GM23338 (cell line): Measurements from ENCODE around the gene PHLPP2. TPM values are rescaled to one million over a fixed set of nuclear protein-coding genes. Genes with fewer than 3 reads are reported as not detected.
A peak's percentile ranks its signal among the peaks of the same experiment; 100 is the strongest.

Source experiments
- ATAC-seq: fragments of 200-7000 bp; cut with Tn5 transposase; 3 replicates; pipeline ENCODE4 v1.9.1; 2020
- DNase-seq: peaks from one replicate; pipeline ENCODE4 v3.0.0-alpha.2; 2015; ENCODE audit warnings: low spot score
- H2AFZ ChIP-seq: fragments of 200-600 bp; sonication (generic); 2 replicates; pipeline ENCODE4 v1.8.0; 2016; ENCODE audit warnings: antibody characterized with exemption, mild to moderate bottlenecking, moderate library complexity
- H3F3A ChIP-seq: fragments of 200-600 bp; sonication (generic); replicated peaks from 2 replicates; pipeline ENCODE4 v1.8.0; 2017; ENCODE audit warnings: antibody characterized with exemption, mixed run types, low read depth
- H3K27ac ChIP-seq: fragments of 200-600 bp; sonication (generic); 2 replicates; pipeline ENCODE4 v1.6.1; 2016; ENCODE audit warnings: low read depth
- H3K27me3 ChIP-seq: fragments of 200-600 bp; sonication (generic); 2 replicates; pipeline ENCODE4 v1.8.0; 2016; ENCODE audit warnings: mild to moderate bottlenecking, mixed run types, moderate library complexity; ENCODE audit not compliant: insufficient read depth
- H3K36me3 ChIP-seq: fragments of 200-600 bp; sonication (generic); 2 replicates; pipeline ENCODE4 v1.8.0; 2016; ENCODE audit warnings: mild to moderate bottlenecking; ENCODE audit not compliant: insufficient read depth
- H3K4me1 ChIP-seq: fragments of 200-600 bp; sonication (generic); 2 replicates; pipeline ENCODE4 v1.8.0; 2016; ENCODE audit warnings: mild to moderate bottlenecking, moderate library complexity; ENCODE audit not compliant: insufficient read depth
- H3K4me2 ChIP-seq: fragments of 200-600 bp; sonication (generic); 2 replicates; pipeline ENCODE4 v1.7.1; 2017; ENCODE audit warnings: mixed run types
- H3K4me3 ChIP-seq: fragments of 200-600 bp; sonication (generic); 2 replicates; pipeline ENCODE4 v1.6.1; 2016; ENCODE audit warnings: mixed run types
- H3K79me2 ChIP-seq: fragments of 200-600 bp; sonication (generic); replicated peaks from 2 replicates; pipeline ENCODE4 v1.8.0; 2017; ENCODE audit warnings: mild to moderate bottlenecking; ENCODE audit not compliant: insufficient read depth
- H3K9me2 ChIP-seq: fragments of 200-600 bp; sonication (generic); 2 replicates; pipeline ENCODE4 v1.8.0; 2017; ENCODE audit not compliant: insufficient read depth
- H4K20me1 ChIP-seq: fragments of 200-600 bp; sonication (generic); replicated peaks from 2 replicates; pipeline ENCODE4 v1.8.0; 2017; ENCODE audit warnings: mild to moderate bottlenecking; ENCODE audit not compliant: insufficient read depth
- H3K27ac Mint-ChIP-seq: 2 replicates; pipeline ENCODE4 v1.8.0; 2020; ENCODE audit warnings: inconsistent platforms, mild to moderate bottlenecking, moderate library complexity, mixed read lengths
- H3K27me3 Mint-ChIP-seq: 3 replicates; pipeline ENCODE4 v1.8.0; 2022; ENCODE audit warnings: low read depth, mild to moderate bottlenecking, moderate library complexity, mixed read lengths, inconsistent platforms; ENCODE audit not compliant: insufficient read depth, poor library complexity
- H3K36me3 Mint-ChIP-seq: 3 replicates; pipeline ENCODE4 v1.8.0; 2021; ENCODE audit warnings: low read depth, mild to moderate bottlenecking, inconsistent platforms, moderate library complexity, mixed read lengths
- H3K4me1 Mint-ChIP-seq: 3 replicates; pipeline ENCODE4 v1.8.0; 2020; ENCODE audit warnings: mild to moderate bottlenecking, inconsistent platforms, mixed read lengths
- H3K4me3 Mint-ChIP-seq: 3 replicates; pipeline ENCODE4 v1.8.0; 2021; ENCODE audit warnings: moderate library complexity, mild to moderate bottlenecking, inconsistent platforms, mixed read lengths
- H3K9me3 Mint-ChIP-seq: 3 replicates; pipeline ENCODE4 v1.8.0; 2020; ENCODE audit warnings: moderate library complexity, mild to moderate bottlenecking, inconsistent platforms, mixed read lengths
- CREB1 ChIP-seq: fragments of 250-450 bp; sonication (Bioruptor Pico); IDR thresholded peaks from 2 replicates; pipeline ENCODE4 v1.5.0; 2020; ENCODE audit warnings: low read depth, mild to moderate bottlenecking, moderate library complexity
- CTCF ChIP-seq, 2 experiments: fragments of 200-600 bp in 1 of 2; sonication (generic) in 1 of 2; conservative IDR thresholded peaks; 2 replicates each; pipeline versions ENCODE4 v1.5.1 to v1.6.1; 2016 to 2017; ENCODE audit warnings: antibody characterized with exemption in 2 of 2, low read depth in 2 of 2, mild to moderate bottlenecking in 2 of 2, moderate library complexity in 1 of 2
- ETS1 ChIP-seq: IDR thresholded peaks from 2 replicates; pipeline ENCODE4 v1.6.1; 2016; ENCODE audit warnings: antibody characterized with exemption
- EZH2 ChIP-seq: fragments of 200-600 bp; sonication (generic); IDR thresholded peaks from one replicate; pipeline ENCODE4 v1.8.0; 2017; ENCODE audit warnings: antibody characterized with exemption, mild to moderate bottlenecking, low read depth; ENCODE audit not compliant: unreplicated experiment
- EZH2phosphoT487 ChIP-seq: fragments of 200-600 bp; sonication (generic); IDR thresholded peaks from one replicate; pipeline ENCODE4 v1.8.1; 2018; ENCODE audit warnings: antibody characterized with exemption; ENCODE audit not compliant: unreplicated experiment
- JUNB ChIP-seq: IDR thresholded peaks from one replicate; pipeline ENCODE4 v1.6.1; 2016; ENCODE audit warnings: antibody characterized with exemption; ENCODE audit not compliant: unreplicated experiment
- NANOG ChIP-seq: IDR thresholded peaks from 2 replicates; pipeline ENCODE4 v1.6.1; 2016; ENCODE audit warnings: antibody characterized with exemption, borderline replicate concordance
- POLR2AphosphoS5 ChIP-seq: IDR thresholded peaks from 2 replicates; pipeline ENCODE4 v1.6.1; 2016; ENCODE audit warnings: antibody characterized with exemption, low read depth
- REST ChIP-seq: IDR thresholded peaks from one replicate; pipeline ENCODE4 v1.6.1; 2018; ENCODE audit warnings: antibody characterized with exemption; ENCODE audit not compliant: unreplicated experiment
- STAT1 ChIP-seq: IDR thresholded peaks from one replicate; pipeline ENCODE4 v1.6.1; 2016; ENCODE audit warnings: antibody characterized with exemption; ENCODE audit not compliant: unreplicated experiment
- ZNF114 ChIP-seq: fragments of 250-450 bp; sonication (Bioruptor Pico); IDR thresholded peaks from 2 replicates; pipeline ENCODE4 v1.5.0; 2020; ENCODE audit warnings: mild to moderate bottlenecking, moderate library complexity
- ZNF331 ChIP-seq: fragments of 250-450 bp; sonication (Bioruptor Pico); IDR thresholded peaks from 2 replicates; pipeline ENCODE4 v1.5.0; 2020; ENCODE audit warnings: low read depth, mild to moderate bottlenecking, moderate library complexity
- ZNF462 ChIP-seq: fragments of 250-450 bp; sonication (Bioruptor Pico); IDR thresholded peaks from 2 replicates; pipeline ENCODE4 v1.5.0; 2020; ENCODE audit warnings: mild to moderate bottlenecking, moderate library complexity
- polyA plus RNA-seq: library from polyadenylated mRNA; unstranded; fragments of >200 nt; fragmentation: Nextera tagmentation; extraction: Ambion mirVana; gene quantifications from 2 replicates; pipeline ENCODE4 v1.2.1, GENCODE V29; 2016
- total RNA-seq: library from RNA; depleted of rRNA; stranded (reverse); fragments of >200 nt; shearing (Covaris generic); gene quantifications from 2 replicates; pipeline ENCODE4 v1.2.3, GENCODE V29; 2014

PHLPP2 gene
- total and polyA plus RNA-seq, 2 experiments from 2014 or later = 4.2 to 20.5 TPM

GRCh38 chr16:71706046-71706445, 18.5 kb downstream of the PHLPP2 start:
- H3K27ac ChIP-seq = peak overlapping the region; percentile 97; the same call in 1 of the 2 replicates
- Mint-ChIP-seq H3K27me3 (peaks cover 4% of the 10 kb centered on the region), H3K4me3 (no peak overlapping the region), H3K4me1 (peaks cover 50% of the 10 kb centered on the region), H3K27ac (peak overlapping the region; percentile 56; the same call in 1 of the 2 replicates), H3K9me3 (no peaks in the 10 kb centered on the region), H3K36me3 (peaks cover 7% of the 10 kb centered on the region; the same call in 2 of the 3 replicates)
- ATAC-seq (peak; percentile 15; the same call in 2 of the 3 replicates), DNase-seq (peak; percentile 54)
- no peaks in the 10 kb centered on the region for H4K20me1 ChIP-seq
- TF ChIP-seq NANOG (no peak), ETS1 (no peak), ZNF114 (CRISPR knock-in tag) (no peak), CTCF (conservative IDR thresholded peaks at IDR 0.05; ENCODE audit: low read depth in 2 of 2) (no peak), EZH2phosphoT487 (no peak), STAT1 (no peak), JUNB (no peak), ZNF462 (CRISPR knock-in tag) (no peak), CREB1 (no peak), EZH2 (no peak), POLR2AphosphoS5 (no peak), ZNF331 (CRISPR knock-in tag) (no peak), REST (no peak)
- no peak overlapping the region for H2AFZ ChIP-seq
- H3K4me1 ChIP-seq = peaks cover 36% of the 10 kb centered on the region
- no peaks in the 10 kb centered on the region for H3K9me2 ChIP-seq
- H3K4me2 ChIP-seq = peak overlapping the region; percentile 36
- H3K36me3 ChIP-seq = peaks cover 6% of the 10 kb centered on the region; the same call in 1 of the 2 replicates
- no peaks in the 10 kb centered on the region; the same call in 1 of the 2 replicates for H3F3A ChIP-seq
- 0 out of 2 replicates have a peak overlapping the region, but pooled peaks have one; percentile 4 for H3K4me3 ChIP-seq
- no peaks in the 10 kb centered on the region for H3K27me3 ChIP-seq
- H3K79me2 ChIP-seq = peaks cover 51% of the 10 kb centered on the region
